Sigmoid colon (tissue), 7 donors: Measurements from ENCODE around the gene CNIH3. TPM values are rescaled to one million over a fixed set of nuclear protein-coding genes. Genes with fewer than 3 reads are reported as not detected.
A peak's percentile ranks its signal among the peaks of the same experiment; 100 is the strongest.

Experiments
- DNase-seq: peaks from one replicate; pipeline ENCODE4 v3.0.0-alpha.2; 2019
- H3K27ac ChIP-seq, 4 donors: fragments of 200-600 bp; sonication (generic); one replicate each; pipeline ENCODE4 v1.5.1; 2016 to 2019; ENCODE audit warnings: mild to moderate bottlenecking in 1 of 4
- H3K27me3 ChIP-seq, 3 donors: fragments of 200-600 bp; sonication (generic); one replicate each; pipeline ENCODE4 v1.5.1; 2019; ENCODE audit warnings: mild to moderate bottlenecking in 1 of 3
- H3K36me3 ChIP-seq, 4 donors: fragments of 200-600 bp; sonication (generic); one replicate each; pipeline ENCODE4 v1.5.1; 2016 to 2019
- H3K4me1 ChIP-seq, 4 donors: fragments of 200-600 bp; sonication (generic); one replicate each; pipeline ENCODE4 v1.5.1; 2017 to 2019
- H3K4me3 ChIP-seq, 4 donors: fragments of 200-600 bp; sonication (generic); one replicate each; pipeline ENCODE4 v1.5.1; 2017 to 2019; ENCODE audit warnings: mild to moderate bottlenecking in 2 of 4, moderate library complexity in 1 of 4
- H3K9me3 ChIP-seq, 4 donors: fragments of 200-600 bp in 3 of 4; sonication (generic) in 3 of 4; one replicate each; pipeline versions ENCODE4 v1.5.1 to v1.6.1; 2013 to 2019
- CTCF ChIP-seq, 4 experiments: fragments of 450-650 bp in 3 of 4; fragments of 200-600 bp in 1 of 4; IDR thresholded peaks; one replicate each; pipeline ENCODE4 v1.5.1; 2016 to 2019; ENCODE audit warnings: antibody characterized with exemption in 4 of 4, mild to moderate bottlenecking in 3 of 4, moderate library complexity in 2 of 4
- EP300 ChIP-seq, 4 donors: sonication (generic); formaldehyde crosslinking; IDR thresholded peaks; one replicate each; pipeline ENCODE4 v1.6.1; 2017; ENCODE audit warnings: antibody characterized with exemption in 4 of 4
- POLR2A ChIP-seq, 2 donors: fragments of 450-650 bp; IDR thresholded peaks; one replicate each; pipeline ENCODE4 v1.6.1; 2016; ENCODE audit warnings: antibody characterized with exemption in 2 of 2, mild to moderate bottlenecking in 2 of 2, moderate library complexity in 2 of 2
- POLR2AphosphoS5 ChIP-seq, 4 donors: sonication (generic); formaldehyde crosslinking; IDR thresholded peaks; one replicate each; pipeline ENCODE4 v1.6.1; 2017; ENCODE audit warnings: antibody characterized with exemption in 4 of 4
- whole genome bisulfite sequencing, 2 donors: extraction: QIAGEN DNeasy Blood & Tissue Kit; methylation state at CpG; one replicate each; pipeline ENCODE4 v1.1.7; 2013; 5-methylcytosine and 5-hydroxymethylcytosine counted together
- intact Hi-C: fragments of 100-400 bp; cut with DNase I; formaldehyde crosslinking; loops from one replicate; pipeline ENCODE4 v1.15.1; 2023
- polyA plus RNA-seq, 3 donors: library from polyadenylated mRNA; stranded (reverse); fragments of 200-250 nt; gene quantifications; one replicate each; pipeline ENCODE4 v1.2.3, GENCODE V29; 2013
- total RNA-seq, 4 donors: library from RNA; depleted of rRNA; stranded (reverse); fragments of >200 nt; gene quantifications; one replicate each; pipeline ENCODE4 v1.1.0, GENCODE V29; 2016
- donor health status: healthy with polysubstance abuse.
- donor health status: Bipolar disorder and iron deficiency.
- donor health status: healthy.

The CNIH3 gene
- total and polyA plus RNA-seq, 7 donors: 0.60 to 2.8 (median 1.4) TPM

GRCh38 chr1:224769452-224770335, 153.6 kb downstream of the CNIH3 start:
- Histone ChIP-seq H3K4me3 (no peak overlapping the region), H3K27ac (no peak overlapping the region), H3K36me3 (no peaks in the 10 kb centered on the region), H3K27me3 (no peaks in the 10 kb centered on the region), H3K4me1 (peaks cover 0 to 13% (median 5%) of the 10 kb centered on the region in 4 donors), H3K9me3 (no peaks in the 10 kb centered on the region)
- TF ChIP-seq POLR2AphosphoS5 (IDR thresholded peaks at IDR 0.05) (no peak), EP300 (IDR thresholded peaks at IDR 0.05) (no peak), CTCF (IDR thresholded peaks at IDR 0.05) (no peak), POLR2A (IDR thresholded peaks at IDR 0.05) (no peak)
- intact Hi-C loops: no loop called here
- WGBS, 2 donors: 62 to 75% methylated on average over 7 of the region's 7 CpGs
- no peak for DNase-seq

- 53 to 70% methylated on average over 5 of the region's 5 CpGs for WGBS, 2 donors
Measured at GRCh38 chr1:224770336-224770693, 154.2 kb downstream of the CNIH3 start.

GRCh38 chr1:224773646-224774045, 157.5 kb downstream of the CNIH3 start:
- 91 to 97% methylated on average over 2 of the region's 2 CpGs for WGBS, 2 donors
- Histone ChIP-seq H3K36me3 (no peaks in the 10 kb centered on the region), H3K4me1 (peaks cover 0 to 13% (median 5%) of the 10 kb centered on the region in 4 donors), H3K27me3 (no peaks in the 10 kb centered on the region), H3K4me3 (no peak overlapping the region), H3K27ac (no peak overlapping the region), H3K9me3 (no peaks in the 10 kb centered on the region)
- intact Hi-C loops: no loop called here
- TF ChIP-seq POLR2AphosphoS5 (IDR thresholded peaks at IDR 0.05) (no peak), EP300 (IDR thresholded peaks at IDR 0.05) (no peak), CTCF (IDR thresholded peaks at IDR 0.05) (no peak), POLR2A (IDR thresholded peaks at IDR 0.05) (no peak)
- DNase-seq: no peak

More at GRCh38 chr1:224770336-224770693, 154.2 kb downstream of the CNIH3 start:
- Histone ChIP-seq H3K27ac (no peak overlapping the region), H3K4me3 (no peak overlapping the region), H3K27me3 (no peaks in the 10 kb centered on the region), H3K36me3 (no peaks in the 10 kb centered on the region), H3K4me1 (peaks cover 0 to 13% (median 5%) of the 10 kb centered on the region in 4 donors), H3K9me3 (no peaks in the 10 kb centered on the region)
- DNase-seq: no peak
- intact Hi-C loops: no loop called here
- TF ChIP-seq POLR2A (IDR thresholded peaks at IDR 0.05): no peak
- TF ChIP-seq POLR2AphosphoS5 (IDR thresholded peaks at IDR 0.05): peak in 1 of 4 donors; percentile 17
- TF ChIP-seq CTCF (IDR thresholded peaks at IDR 0.05): no peak
- TF ChIP-seq EP300 (IDR thresholded peaks at IDR 0.05): no peak

GRCh38 chr1:224774378-224774777, 158.3 kb downstream of the CNIH3 start:
- no peak for TF ChIP-seq CTCF (IDR thresholded peaks at IDR 0.05)
- TF ChIP-seq POLR2A (IDR thresholded peaks at IDR 0.05): no peak
- no peak for TF ChIP-seq EP300 (IDR thresholded peaks at IDR 0.05)
- no peak for TF ChIP-seq POLR2AphosphoS5 (IDR thresholded peaks at IDR 0.05)
- DNase-seq: no peak
- Histone ChIP-seq H3K9me3 (no peaks in the 10 kb centered on the region), H3K27me3 (no peaks in the 10 kb centered on the region), H3K27ac (no peak overlapping the region), H3K4me1 (peaks cover 0 to 13% (median 5%) of the 10 kb centered on the region in 4 donors), H3K4me3 (no peak overlapping the region), H3K36me3 (no peaks in the 10 kb centered on the region)
- WGBS, 2 donors: 97 to 98% methylated on average over 2 of the region's 2 CpGs
- intact Hi-C loops: no loop called here
